Ovary (tissue), 3 donors: ENCODE results near the gene CASP6.

Source experiments
- CTCF ChIP-seq, 3 donors: fragments of 450-650 bp in 2 of 3; fragments of 200-600 bp in 1 of 3; IDR thresholded peaks; one replicate each; pipeline versions ENCODE4 v1.5.1 to v1.8.0; 2016 to 2022; ENCODE audit warnings: antibody characterized with exemption in 3 of 3, mild to moderate bottlenecking in 1 of 3
- POLR2A ChIP-seq: fragments of 450-650 bp; IDR thresholded peaks from one replicate; pipeline ENCODE4 v1.6.1; 2017; ENCODE audit warnings: antibody characterized with exemption, mild to moderate bottlenecking, moderate library complexity
- donor health status: DM: no; HTN: no; CAD: no.

- no peak for TF ChIP-seq CTCF (IDR thresholded peaks at IDR 0.05)
- TF ChIP-seq POLR2A = no peak
These were observed 40.5 kb downstream of the CASP6 start for GRCh38 chr4:109662771-109663170.
